ELF-1 (cell line): ENCODE data around the gene IL4I1.

Experiments
- DNase-seq: peaks from one replicate; pipeline ENCODE4 v3.0.0-alpha.2; 2016; ENCODE audit warnings: low read depth, low spot score

The IL4I1 gene

DNA sequence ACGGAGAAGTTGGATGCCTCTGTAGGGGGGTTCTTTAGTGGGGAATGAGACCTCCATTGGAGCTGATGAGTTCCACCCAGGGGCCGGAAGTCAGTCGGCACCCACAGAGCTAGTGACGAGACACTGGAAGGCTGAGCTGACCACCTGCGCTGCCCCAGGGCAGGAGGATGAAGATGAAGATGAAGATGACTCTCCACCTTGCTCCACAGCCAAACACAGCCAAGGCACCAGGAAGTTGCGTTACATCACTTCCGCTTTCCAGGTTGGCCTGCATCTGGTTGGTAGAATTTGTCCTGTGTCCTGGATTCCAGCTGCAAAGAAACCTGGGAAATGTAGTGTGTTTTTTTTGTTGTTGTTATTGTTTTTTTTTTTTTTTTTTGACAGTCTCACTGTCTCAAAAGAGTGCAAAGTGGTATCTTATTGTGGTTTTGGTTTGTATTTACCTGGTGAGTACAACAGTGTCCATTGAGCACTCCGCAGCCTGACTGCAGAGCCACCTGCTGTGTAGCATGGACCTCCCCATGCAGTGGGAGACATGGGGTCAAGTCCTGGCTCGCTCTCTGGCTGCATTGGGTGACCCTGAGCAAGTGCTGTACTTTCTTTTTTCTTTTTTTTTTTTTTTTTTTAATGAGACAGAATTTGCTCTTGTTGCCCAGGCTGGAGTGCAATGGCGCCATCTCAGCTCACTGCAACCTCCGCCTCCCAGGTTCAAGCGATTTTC, 17.3 kb downstream of the IL4I1 start:
- no peak for DNase-seq

- DNase-seq = no peak
These were observed 18.0 kb downstream of the IL4I1 start for GRCh38 chr19:49878744-49879070.

DNA sequence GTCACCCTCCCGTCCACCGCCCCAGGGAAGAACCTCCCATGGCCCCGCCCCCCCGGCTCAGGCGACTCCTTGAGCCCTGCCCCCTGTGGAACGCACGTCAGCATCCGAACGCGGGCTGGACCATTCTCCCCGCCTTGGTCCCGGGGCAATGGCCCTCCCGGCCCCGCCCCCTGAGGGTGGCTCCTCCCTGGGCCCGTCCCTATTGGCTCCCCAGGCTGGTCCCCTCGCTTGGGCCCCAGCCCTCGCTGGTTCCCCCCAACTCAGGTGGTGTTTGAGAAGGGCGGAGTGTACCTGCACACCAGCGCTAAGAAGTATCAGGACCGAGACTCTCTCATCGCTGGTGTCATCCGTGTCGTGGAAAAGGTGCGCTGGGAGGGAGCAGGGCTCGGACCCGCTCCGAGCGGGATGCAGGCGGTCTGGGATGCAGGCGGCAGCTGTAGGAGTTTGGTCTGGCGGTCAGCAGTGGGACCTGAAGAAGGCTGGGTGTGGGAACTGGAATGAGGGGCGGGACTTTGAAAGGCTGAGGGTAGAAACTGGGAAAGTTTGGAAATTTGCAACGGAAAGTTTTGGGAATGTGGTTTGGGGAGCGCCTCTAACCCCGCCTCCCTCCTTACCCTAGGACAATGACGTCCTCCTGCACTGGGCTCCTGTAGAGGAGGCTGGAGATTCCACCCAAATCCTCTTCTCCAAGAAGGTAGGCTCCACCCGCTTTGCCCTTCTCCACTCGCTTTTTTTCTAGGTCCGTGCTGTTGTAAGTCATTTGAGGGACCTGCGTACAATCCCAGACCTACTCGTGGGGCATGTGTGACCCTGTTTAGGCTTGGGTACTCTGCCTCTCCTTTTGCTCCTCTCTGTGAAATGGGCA, 18.6 kb downstream of the IL4I1 start:
- peak; percentile 97 for DNase-seq

GRCh38 chr19:49877020-49877878, 19.4 kb downstream of the IL4I1 start, which contains the start of the genes AKT1S1 and TBC1D17:
TSS of gene AKT1S1 (minus strand) at chr19:49877355. CDS start at chr19:49873295, 4,060 bp downstream.
TSS of gene TBC1D17 (plus strand) at chr19:49877702. CDS start at chr19:49877724, 22 bp downstream.
- DNase-seq = peak; percentile 100

- DNase-seq = peak; percentile 99
These were observed 20.2 kb downstream of the IL4I1 start for GRCh38 chr19:49876422-49877019.

GRCh38 chr19:49875857-49876421, 20.7 kb downstream of the IL4I1 start:
- peak; percentile 69 for DNase-seq

- DNase-seq = no peak
These were observed 21.5 kb downstream of the IL4I1 start for GRCh38 chr19:49875177-49875576.

DNA sequence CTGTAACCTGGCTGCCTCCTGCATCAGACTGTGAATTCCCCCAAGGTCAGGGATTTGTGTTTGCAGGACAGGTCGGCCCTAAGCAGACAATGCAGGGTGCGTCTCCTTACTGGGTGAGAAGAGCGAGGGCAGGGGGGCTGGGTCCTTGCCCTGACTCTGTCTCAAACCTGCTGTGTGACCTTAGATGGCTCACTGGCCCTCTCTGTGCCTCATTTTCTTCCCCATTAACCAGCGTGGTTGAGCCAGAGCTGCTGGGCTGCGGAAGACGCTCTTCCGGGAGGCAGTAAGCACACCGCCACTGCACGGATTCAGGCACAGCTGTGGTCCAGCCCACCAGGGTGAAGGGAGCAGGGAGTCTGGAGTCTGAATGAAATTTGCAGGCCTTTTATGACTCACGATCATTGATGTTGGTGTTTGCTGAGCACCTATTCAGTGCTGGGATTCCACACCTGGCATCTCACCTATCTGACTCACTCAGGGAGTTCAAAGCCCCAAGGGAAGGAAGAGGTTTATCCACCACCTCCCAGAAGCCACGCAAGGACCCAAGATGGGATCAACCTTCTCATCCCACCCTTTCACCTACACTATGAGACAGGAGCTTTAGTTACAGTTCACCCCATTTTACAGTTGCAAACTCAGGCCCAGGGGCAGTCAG, 22.1 kb downstream of the IL4I1 start:
- no peak for DNase-seq

DNA sequence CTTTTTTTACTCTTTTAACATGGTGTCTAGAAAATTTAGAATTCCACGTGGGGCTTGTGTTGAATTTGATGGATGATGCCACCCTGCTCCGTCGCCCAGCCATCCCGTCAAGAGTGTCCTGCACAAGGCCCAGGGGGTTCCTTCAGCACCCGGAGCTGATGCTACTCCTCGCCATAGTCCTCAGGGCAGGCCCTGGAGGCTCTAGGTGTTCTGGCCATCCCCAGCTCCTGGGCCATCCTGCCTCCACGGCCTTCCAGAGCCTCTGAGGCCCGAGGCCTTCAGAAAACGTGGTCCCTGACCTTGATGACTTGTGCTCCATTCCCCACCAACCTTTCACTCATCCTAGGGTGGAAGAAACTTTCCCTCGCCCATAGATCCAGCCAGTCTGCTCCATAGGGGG, 22.9 kb downstream of the IL4I1 start:
- no peak for DNase-seq

GRCh38 chr19:49873129-49873521, 23.6 kb downstream of the IL4I1 start:
- no peak for DNase-seq

- no peak for DNase-seq
These were observed 24.2 kb downstream of the IL4I1 start for GRCh38 chr19:49872245-49873128.

GRCh38 chr19:49871349-49871985, 25.2 kb downstream of the IL4I1 start:
- no peak for DNase-seq

- no peak for DNase-seq
These were observed 26.3 kb downstream of the IL4I1 start for GRCh38 chr19:49870309-49870901.

DNA sequence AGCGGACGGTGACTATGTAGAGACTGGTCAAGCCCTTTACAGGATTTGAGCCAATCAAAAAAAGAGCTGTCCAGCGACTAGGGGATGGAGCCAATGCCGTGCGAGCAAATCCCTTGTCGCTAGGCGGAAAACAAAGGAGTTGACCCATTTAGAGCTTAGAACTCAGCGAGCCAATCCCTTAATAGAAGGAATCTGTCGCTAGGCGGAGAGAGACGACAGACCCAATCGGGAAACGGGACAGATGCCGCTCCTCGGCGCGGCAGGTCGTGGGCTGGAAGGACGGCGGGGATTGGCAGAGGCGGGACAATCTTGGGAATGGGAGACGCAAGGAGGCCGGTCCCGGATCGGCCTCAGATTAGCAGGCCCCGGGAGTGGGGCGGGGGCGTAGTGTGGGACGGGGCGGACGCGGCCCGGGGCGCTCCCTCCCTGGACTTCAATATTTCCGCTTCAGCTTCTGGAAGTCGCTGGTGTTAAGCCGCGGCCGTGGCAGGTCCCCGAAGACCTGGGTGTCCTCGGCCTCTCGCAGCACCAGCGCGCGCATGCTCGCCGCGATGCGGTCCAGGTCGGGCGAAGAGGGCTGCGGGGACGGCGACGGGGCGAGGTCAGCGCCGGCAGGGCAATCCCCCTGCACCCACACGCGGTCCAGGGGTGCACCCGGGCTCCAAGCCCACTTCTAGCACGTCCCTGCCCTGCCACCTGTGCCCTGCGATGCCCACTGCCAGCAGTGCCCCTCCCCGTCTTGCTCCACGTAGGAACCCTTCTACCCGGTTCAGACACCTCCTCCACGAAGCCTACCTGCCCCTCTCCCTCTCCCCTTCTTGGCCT, 27.0 kb downstream of the IL4I1 start:
- DNase-seq = peak; percentile 100

- no peak for DNase-seq
These were observed 27.6 kb downstream of the IL4I1 start for GRCh38 chr19:49869009-49869483.

- DNase-seq = peak; percentile 96
These were observed 29.5 kb downstream of the IL4I1 start, which contains the start of gene PNKP for GRCh38 chr19:49866933-49867782. TSS of gene PNKP (minus strand) at chr19:49867576. CDS start at chr19:49867204, 372 bp downstream.

DNA sequence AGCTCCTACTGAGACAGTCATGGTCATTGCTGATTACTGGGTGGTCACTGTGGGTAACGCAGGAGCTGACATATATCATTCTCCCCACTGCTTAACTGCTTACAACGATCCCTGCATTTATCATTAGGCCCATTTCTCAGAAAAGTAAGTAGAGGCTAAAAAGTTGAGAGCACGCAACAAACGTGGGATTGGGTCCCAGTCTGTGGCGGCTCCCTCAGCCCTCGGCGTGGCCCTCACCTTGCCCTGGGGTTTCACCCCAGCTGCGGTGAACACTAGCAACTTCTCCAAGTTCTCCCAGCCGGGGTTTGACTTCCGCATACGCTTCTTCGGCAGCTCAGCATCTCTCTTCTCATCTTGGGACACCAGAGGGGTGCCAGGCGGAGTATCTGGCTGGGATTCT, 31.8 kb downstream of the IL4I1 start:
- DNase-seq = no peak
